UCSD-AML1 (cell line): ENCODE data around the gene DMD.

ENCODE experiments used
- DNase-seq: peaks from one replicate; lab custom pipeline; 2025; ENCODE audit not compliant: unreplicated experiment; lab: John Stamatoyannopoulos, UW

Gene DMD

GRCh38 chrX:31376408-31377022 is 1834.8 kb downstream of the DMD start:
- no peak for DNase-seq

DNA sequence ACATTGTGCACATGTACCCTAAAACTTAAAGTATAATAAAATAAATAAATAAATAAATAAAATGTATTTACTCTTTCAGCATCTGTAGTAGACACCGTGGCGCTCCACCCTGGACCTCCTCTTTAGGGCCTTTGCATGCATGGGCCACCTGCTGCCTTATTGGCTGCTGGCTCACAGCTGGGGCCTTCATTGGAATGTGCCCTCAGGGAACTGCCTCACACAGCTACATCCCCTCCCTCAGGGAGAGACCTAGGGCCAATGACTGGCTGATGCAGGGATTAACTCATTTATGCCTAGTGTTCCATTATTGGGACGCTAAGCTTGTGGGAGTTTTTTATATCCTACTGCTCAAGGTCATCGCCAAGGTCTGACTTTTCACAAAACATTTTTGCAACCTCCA is 1836.6 kb downstream of the DMD start:
- DNase-seq = no peak

- DNase-seq = no peak
Observed at GRCh38 chrX:31371956-31372355, 1839.4 kb downstream of the DMD start.

- DNase-seq = no peak
Observed at GRCh38 chrX:31367816-31368215, 1843.5 kb downstream of the DMD start.

DNA sequence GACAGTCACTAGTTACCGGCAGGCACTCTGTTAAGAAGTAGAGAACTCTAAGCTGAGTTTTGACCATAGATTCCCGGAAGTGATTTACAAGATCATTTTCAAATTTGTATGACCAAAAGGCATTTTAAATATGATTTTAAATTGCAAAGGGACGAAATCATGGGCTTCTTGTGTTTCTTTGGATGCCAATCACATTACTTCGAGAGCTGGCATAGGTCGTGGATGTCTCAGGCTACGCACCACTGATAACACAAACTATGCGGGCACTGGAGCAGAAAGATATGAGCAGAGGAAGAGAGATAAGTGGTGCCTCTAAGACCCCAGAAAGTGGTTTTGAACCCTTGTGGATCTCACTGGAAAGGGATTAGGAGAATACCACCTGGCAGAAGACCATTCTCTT is 1845.3 kb downstream of the DMD start:
- DNase-seq = no peak

- no peak for DNase-seq
Observed at GRCh38 chrX:31356275-31357212, 1854.8 kb downstream of the DMD start.

GRCh38 chrX:31355206-31355955 is 1856.0 kb downstream of the DMD start:
- DNase-seq = no peak

DNA sequence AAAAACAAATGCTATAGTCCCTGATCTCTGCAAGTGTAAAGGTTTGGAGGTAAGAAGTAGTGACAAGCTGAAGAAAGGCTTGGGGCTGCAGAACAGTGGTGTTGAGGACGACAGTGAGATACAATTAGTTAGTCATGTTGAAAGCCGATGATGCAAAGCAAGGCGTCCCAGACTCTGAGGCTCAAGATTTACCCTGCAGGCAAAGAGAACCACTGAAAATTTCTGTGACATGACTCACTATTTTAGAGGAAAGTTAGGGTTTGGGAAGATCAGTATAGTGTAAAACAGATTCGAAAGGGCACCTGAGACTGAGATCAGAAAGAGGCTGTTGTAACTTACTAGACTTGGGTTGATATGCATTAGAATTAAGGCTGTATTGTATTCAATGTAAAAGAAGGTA is 1858.3 kb downstream of the DMD start:
- no peak for DNase-seq

- no peak for DNase-seq
Observed at GRCh38 chrX:31350808-31351074, 1860.6 kb downstream of the DMD start.

GRCh38 chrX:31349515-31349914 is 1861.8 kb downstream of the DMD start:
- DNase-seq = no peak

GRCh38 chrX:31340587-31340986 is 1870.8 kb downstream of the DMD start:
- DNase-seq = no peak

- DNase-seq = no peak
Observed at GRCh38 chrX:31338991-31339350, 1872.4 kb downstream of the DMD start.

DNA sequence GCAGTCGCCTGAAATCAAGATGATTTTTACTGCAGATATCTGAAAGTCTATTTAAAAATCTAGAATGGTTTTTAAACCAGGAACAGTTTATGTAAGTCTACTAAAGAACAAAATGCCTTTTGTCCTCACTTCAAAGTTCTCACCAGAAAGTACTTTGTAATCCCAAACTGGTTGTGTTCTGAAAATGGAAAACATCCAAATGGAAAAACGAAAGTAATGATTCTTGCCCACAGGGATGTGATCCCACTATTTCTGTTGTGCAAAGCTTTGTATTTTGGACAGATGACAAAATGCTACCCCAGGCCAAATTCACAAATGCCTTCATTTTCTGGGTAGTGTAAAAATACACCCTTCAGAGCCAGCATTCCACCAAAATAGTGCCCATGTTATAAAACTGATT is 1874.0 kb downstream of the DMD start:
- DNase-seq = no peak

DNA sequence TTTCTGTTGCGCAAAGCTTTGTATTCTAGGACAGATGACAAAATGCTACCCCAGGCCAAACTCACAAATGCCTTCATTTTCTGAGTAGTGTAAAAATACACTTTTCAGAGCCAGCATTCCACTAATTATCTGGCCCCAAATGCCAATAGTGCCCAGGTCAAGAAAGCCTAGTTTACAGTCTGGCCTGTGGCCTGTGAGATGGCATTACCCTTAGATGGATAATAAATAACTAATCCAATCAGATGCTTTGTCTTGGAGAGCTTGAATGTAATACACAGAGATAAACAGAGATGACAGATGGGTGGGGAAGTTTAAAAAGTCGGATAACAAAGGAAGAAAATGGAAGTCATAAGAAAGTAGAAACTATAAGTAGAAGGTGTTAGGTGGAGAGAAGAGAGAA is 1874.9 kb downstream of the DMD start:
- no peak for DNase-seq

DNA sequence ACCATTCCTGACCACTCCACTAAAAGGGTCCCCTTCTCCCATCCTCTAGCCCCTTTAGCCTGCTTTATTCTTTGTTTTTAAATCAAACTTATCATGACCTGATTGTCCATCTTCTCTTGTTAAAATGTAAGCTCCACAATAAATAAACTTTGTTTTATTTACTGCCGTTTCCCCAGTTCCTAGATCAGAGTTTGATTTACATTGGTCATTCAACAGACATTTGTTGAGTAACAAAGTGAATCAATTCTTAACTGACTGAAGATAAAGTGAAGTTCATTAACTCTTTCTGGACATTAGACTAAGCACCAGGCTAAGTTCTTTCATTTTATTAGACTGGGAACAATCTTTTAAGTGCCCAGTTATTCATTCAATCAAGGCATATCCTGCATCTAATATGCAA is 1876.4 kb downstream of the DMD start:
- DNase-seq = no peak

GRCh38 chrX:31333165-31333831 is 1878.1 kb downstream of the DMD start:
- no peak for DNase-seq

DNA sequence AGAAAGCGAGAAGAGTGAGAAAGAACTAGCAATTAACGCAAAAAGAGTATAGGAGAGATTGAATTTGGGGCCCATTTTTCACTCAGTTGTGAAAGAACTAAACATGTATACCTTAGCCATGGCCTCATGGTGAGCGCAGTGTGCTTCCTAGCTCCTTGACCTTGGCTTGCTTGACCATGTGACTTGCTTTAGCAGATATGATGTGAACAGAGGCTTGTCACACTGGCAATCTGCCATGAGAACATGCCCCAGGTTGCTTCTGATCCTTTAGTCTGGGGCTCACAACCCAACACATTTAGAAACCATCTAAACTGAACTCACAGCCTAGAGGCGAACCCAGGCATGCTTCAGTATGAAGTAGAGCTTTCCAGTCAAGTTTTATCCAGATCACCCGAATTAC is 1879.4 kb downstream of the DMD start:
- DNase-seq = no peak

DNA sequence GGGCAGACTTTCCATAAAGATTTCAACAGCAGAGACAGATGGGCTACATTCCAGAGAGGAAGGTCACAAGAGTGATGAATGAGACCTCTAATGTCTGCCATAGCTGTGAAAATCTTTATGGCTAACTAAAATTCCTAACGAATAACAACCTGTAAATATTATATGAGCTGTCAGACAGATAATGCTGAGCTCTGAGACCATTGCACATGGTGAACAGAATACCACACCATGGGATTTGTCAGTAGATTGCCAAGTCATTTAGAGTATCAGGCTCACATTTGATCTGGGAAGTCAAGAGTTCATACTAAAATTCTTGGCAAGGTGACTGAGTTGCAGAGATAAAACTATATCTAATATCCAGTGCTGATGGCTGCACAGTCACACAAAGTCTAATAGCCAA is 1880.3 kb downstream of the DMD start:
- DNase-seq = no peak

GRCh38 chrX:31329298-31329697 is 1882.1 kb downstream of the DMD start:
- DNase-seq = no peak

- no peak for DNase-seq
Observed at GRCh38 chrX:31323658-31324057, 1887.7 kb downstream of the DMD start.

DNA sequence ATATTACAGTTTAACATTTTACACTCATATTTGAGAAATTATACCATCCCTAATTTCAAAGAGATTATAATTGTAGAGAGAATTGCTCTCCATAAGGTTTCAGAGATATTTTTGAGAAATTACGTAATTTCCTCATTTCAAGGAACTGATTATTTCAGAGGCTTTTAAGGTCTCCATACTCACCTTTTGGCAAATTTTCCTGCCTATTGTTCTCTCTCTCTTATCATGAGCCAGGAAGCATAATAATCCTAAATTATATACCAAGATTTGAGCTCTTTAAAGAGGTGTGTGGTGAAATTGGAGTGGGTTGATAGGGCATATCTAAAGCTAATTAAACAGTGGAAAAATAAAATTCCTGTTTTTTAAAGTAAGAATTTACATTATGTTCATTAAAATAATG is 1890.6 kb downstream of the DMD start:
- DNase-seq = no peak

DNA sequence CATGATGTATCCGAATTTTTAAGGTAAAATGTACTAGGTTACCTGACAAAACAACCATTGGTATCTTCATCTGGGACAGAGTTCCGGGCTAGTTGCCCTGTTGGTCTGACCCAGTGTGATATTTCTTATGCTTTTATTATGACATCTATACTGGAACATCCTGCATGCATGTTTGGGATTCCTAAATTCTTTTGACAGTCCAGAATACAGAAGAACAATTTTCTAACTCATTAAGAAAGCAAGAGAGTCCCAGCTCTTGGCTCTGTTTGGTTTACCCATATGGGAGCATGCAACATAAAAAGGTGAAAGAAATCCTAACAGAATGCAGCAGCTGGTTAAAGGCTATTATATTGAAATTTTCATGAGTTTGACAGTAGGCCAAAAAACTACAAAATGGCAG is 1891.8 kb downstream of the DMD start:
- no peak for DNase-seq
